Panc1 (cell line): Measurements from ENCODE around the gene CLNK. TPM values are rescaled to one million over a fixed set of nuclear protein-coding genes. Genes with fewer than 3 reads are reported as not detected.

Experiments
- ATAC-seq: fragments of 200-7000 bp; cut with Tn5 transposase; 2 replicates; pipeline ENCODE4 v1.9.1; 2020; ENCODE audit warnings: mild to moderate bottlenecking, moderate library complexity
- BruUV-seq: library from RNA; stranded (reverse); fragments of 400-500 nt; replicated peaks from 2 replicates; lab custom pipeline; 2021; lab: Mats Ljungman, UMichigan
- CTCF ChIA-PET: fragments of 300-600 bp; sonication (Branson Sonifier 250); formaldehyde crosslinking; loops from one replicate; lab custom pipeline; 2022; ENCODE audit warnings: antibody characterized with exemption; lab: Charles Lee
- POLR2A ChIA-PET: fragments of 300-600 bp; sonication (Branson Sonifier 250); formaldehyde crosslinking; loops from one replicate; lab custom pipeline; 2022; ENCODE audit warnings: antibody characterized with exemption; lab: Charles Lee
- DNase-seq: peaks from one replicate; pipeline ENCODE4 v3.0.0-alpha.2; 2010; ENCODE audit warnings: low read depth, low spot score
- H3K27ac ChIP-seq: 2 replicates; pipeline ENCODE4 v1.5.1; 2011; ENCODE audit warnings: mild to moderate bottlenecking, low read length, inconsistent platforms
- H3K27me3 ChIP-seq: fragments of 200-500 bp; sonication (Bioruptor generic); 2 replicates; pipeline ENCODE4 v1.6.0; 2014; ENCODE audit warnings: low read length, inconsistent platforms; ENCODE audit not compliant: control insufficient read depth, insufficient read depth
- H3K36me3 ChIP-seq: fragments of 200-500 bp; sonication (Bioruptor generic); 2 replicates; pipeline ENCODE4 v1.5.1; 2014; ENCODE audit warnings: inconsistent platforms, mild to moderate bottlenecking, low read length, moderate library complexity; ENCODE audit not compliant: control insufficient read depth, insufficient read depth
- H3K4me1 ChIP-seq: 2 replicates; pipeline ENCODE4 v1.5.1; 2011; ENCODE audit warnings: inconsistent platforms, mild to moderate bottlenecking, low read length, moderate library complexity; ENCODE audit not compliant: control insufficient read depth, insufficient read depth
- H3K4me3 ChIP-seq, 2 experiments: 2 replicates each; pipeline ENCODE4 v1.5.1; 2011 to 2012; ENCODE audit warnings: low read depth in 2 of 2, low read length in 2 of 2, mild to moderate bottlenecking in 2 of 2, inconsistent platforms in 1 of 2, moderate library complexity in 1 of 2
- H3K9me3 ChIP-seq: fragments of 200-500 bp; sonication (Bioruptor generic); 2 replicates; pipeline ENCODE4 v1.5.1; 2014; ENCODE audit warnings: low read depth, mild to moderate bottlenecking, inconsistent platforms, low read length, moderate library complexity; ENCODE audit not compliant: control insufficient read depth, insufficient read depth
- POLR2AphosphoS5 ChIP-seq: IDR thresholded peaks from 2 replicates; pipeline ENCODE4 v1.6.1; 2012; ENCODE audit warnings: mild to moderate bottlenecking, low read depth, low read length, moderate library complexity
- SIN3A ChIP-seq: IDR thresholded peaks from 2 replicates; pipeline ENCODE4 v1.6.1; 2012; ENCODE audit warnings: low read depth, mild to moderate bottlenecking, low read length, moderate library complexity, borderline replicate concordance; ENCODE audit not compliant: insufficient read depth
- TCF7L2 ChIP-seq: IDR thresholded peaks from 2 replicates; pipeline ENCODE4 v1.6.1; 2011; ENCODE audit warnings: mild to moderate bottlenecking, low read depth, low read length, inconsistent platforms
- in situ Hi-C: cut with HindIII; loops from 2 replicates; pipeline ENCODE4 v1.10.0; 2016; ENCODE audit warnings: low sequenced_read_pairs, low pct_unique_long_range_greater_than_20kb
- intact Hi-C: fragments of 100-400 bp; cut with micrococcal nuclease; formaldehyde crosslinking; loops from one replicate; pipeline ENCODE4 v1.10.0; 2022; ENCODE audit not compliant: unreplicated experiment
- total RNA-seq: library from RNA; stranded (reverse); gene quantifications from one replicate; pipeline ENCODE4 v1.2.1, GENCODE V29; 2021; ENCODE audit not compliant: unreplicated experiment
- TF ChIP-seq, protein P1 (sequence below), 2 experiments: IDR thresholded peaks; 2 replicates each; pipeline ENCODE4 v1.6.1; 2011 to 2012; ENCODE audit warnings: low read depth in 2 of 2, control low read depth in 1 of 2, low read length in 1 of 2, mild to moderate bottlenecking in 1 of 2, moderate library complexity in 1 of 2; ENCODE audit not compliant: insufficient read depth in 1 of 2
- TF ChIP-seq, protein P2 (sequence below): fragments of 450-650 bp; IDR thresholded peaks from 2 replicates; pipeline ENCODE4 v1.5.1; 2017; ENCODE audit warnings: mild to moderate bottlenecking

The CLNK gene
- total RNA-seq, 1 experiment from 2014 or later, result not detected

DNA sequence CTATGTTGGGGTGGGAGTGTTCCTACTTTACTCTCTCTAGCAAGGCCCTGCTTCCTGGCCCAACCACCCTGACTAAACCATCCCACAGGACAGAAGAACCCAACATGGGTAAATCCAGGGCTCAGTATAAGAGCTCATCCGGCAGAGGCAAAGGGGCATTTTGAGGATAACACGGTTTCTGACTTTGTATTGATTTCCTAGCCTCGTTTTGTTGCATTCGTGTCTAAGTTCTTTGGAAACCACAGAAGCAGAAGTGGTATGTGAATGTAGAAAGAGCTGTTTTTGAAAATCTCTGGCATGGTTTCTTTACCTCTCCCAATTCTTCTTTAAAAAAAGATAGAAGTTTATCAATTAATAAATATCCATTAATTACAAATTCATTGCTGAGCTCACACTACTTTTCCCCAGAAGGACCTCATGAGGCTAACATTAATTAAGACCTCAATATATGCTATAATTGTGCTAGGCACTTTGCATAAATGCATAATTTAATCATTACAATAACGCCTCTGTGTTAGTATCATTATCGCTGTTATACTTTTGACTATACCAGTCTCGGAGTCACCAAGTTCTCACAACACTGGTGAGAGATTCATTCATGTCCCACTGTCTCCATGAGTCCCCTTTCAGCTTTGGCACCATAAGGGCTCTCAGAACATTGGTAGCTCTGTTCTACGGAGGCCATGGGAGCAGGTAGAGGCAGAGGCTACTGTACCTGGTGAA is 5.8 kb upstream of the CLNK start:
- no peaks in the 10 kb centered on the region for H3K4me1 ChIP-seq
- TF ChIP-seq, protein P1, sequence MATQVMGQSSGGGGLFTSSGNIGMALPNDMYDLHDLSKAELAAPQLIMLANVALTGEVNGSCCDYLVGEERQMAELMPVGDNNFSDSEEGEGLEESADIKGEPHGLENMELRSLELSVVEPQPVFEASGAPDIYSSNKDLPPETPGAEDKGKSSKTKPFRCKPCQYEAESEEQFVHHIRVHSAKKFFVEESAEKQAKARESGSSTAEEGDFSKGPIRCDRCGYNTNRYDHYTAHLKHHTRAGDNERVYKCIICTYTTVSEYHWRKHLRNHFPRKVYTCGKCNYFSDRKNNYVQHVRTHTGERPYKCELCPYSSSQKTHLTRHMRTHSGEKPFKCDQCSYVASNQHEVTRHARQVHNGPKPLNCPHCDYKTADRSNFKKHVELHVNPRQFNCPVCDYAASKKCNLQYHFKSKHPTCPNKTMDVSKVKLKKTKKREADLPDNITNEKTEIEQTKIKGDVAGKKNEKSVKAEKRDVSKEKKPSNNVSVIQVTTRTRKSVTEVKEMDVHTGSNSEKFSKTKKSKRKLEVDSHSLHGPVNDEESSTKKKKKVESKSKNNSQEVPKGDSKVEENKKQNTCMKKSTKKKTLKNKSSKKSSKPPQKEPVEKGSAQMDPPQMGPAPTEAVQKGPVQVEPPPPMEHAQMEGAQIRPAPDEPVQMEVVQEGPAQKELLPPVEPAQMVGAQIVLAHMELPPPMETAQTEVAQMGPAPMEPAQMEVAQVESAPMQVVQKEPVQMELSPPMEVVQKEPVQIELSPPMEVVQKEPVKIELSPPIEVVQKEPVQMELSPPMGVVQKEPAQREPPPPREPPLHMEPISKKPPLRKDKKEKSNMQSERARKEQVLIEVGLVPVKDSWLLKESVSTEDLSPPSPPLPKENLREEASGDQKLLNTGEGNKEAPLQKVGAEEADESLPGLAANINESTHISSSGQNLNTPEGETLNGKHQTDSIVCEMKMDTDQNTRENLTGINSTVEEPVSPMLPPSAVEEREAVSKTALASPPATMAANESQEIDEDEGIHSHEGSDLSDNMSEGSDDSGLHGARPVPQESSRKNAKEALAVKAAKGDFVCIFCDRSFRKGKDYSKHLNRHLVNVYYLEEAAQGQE (IDR thresholded peaks at IDR 0.05; ENCODE audit: insufficient read depth in 1 of 2, low read depth in 2 of 2, low read length in 1 of 2), result no peak
- TF ChIP-seq SIN3A, result no peak
- H3K9me3 ChIP-seq, result no peaks in the 10 kb centered on the region
- ATAC-seq, result no peak
- H3K27me3 ChIP-seq, result no peaks in the 10 kb centered on the region
- no peaks in the 10 kb centered on the region for H3K36me3 ChIP-seq
- in situ Hi-C loops (no loop called here), intact Hi-C loops (no loop called here)
- H3K27ac ChIP-seq, result no peak overlapping the region
- no peak overlapping the region for H3K4me3 ChIP-seq
- BruUV-seq, result no TSS peak
- no peak for DNase-seq
- ChIA-PET CTCF (no interaction called here), POLR2A (no interaction called here)

DNA sequence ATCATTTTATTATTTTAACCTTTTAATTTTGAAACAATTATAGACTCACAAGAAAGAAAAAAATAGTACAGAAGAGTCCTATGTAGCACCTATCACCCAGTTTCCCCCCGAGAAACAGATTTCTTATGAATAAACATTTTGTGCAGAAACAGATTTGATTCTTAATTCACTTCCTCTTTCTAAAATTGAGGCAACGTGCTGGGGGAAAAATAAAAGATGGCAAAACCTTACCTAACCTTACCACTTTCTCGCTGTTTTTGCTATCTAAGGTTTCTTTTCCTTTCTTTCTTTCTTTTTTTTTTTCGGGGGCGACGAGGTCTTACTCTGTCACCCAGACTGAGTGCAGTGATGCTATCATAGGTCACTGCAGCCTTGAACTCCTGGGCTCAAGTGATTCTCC is 4.3 kb upstream of the CLNK start:
- ChIA-PET POLR2A (no interaction called here), CTCF (no interaction called here)
- TF ChIP-seq POLR2AphosphoS5 (no peak), SIN3A (no peak), TCF7L2 (no peak)
- TF ChIP-seq, protein P2, sequence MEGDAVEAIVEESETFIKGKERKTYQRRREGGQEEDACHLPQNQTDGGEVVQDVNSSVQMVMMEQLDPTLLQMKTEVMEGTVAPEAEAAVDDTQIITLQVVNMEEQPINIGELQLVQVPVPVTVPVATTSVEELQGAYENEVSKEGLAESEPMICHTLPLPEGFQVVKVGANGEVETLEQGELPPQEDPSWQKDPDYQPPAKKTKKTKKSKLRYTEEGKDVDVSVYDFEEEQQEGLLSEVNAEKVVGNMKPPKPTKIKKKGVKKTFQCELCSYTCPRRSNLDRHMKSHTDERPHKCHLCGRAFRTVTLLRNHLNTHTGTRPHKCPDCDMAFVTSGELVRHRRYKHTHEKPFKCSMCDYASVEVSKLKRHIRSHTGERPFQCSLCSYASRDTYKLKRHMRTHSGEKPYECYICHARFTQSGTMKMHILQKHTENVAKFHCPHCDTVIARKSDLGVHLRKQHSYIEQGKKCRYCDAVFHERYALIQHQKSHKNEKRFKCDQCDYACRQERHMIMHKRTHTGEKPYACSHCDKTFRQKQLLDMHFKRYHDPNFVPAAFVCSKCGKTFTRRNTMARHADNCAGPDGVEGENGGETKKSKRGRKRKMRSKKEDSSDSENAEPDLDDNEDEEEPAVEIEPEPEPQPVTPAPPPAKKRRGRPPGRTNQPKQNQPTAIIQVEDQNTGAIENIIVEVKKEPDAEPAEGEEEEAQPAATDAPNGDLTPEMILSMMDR, result no peak
- TF ChIP-seq, protein P1 (IDR thresholded peaks at IDR 0.05; ENCODE audit: insufficient read depth in 1 of 2, low read depth in 2 of 2, low read length in 1 of 2), result no peak
- in situ Hi-C loops, result no loop called here
- no peaks in the 10 kb centered on the region for H3K36me3 ChIP-seq
- no peak overlapping the region for H3K4me3 ChIP-seq
- ATAC-seq (no peak), DNase-seq (no peak)
- H3K27me3 ChIP-seq, result no peaks in the 10 kb centered on the region
- no TSS peak for BruUV-seq
- intact Hi-C loops, result no loop called here
- H3K4me1 ChIP-seq, result no peaks in the 10 kb centered on the region
- no peak overlapping the region for H3K27ac ChIP-seq
- H3K9me3 ChIP-seq, result no peaks in the 10 kb centered on the region
